Stimulated activated CD4-positive, alpha-beta T cell treated with anti-CD3 and anti-CD28 coated beads, Interleukin-2, amount 100 ng/mL, for 48 hours (primary cell): ENCODE data around the gene STK16.

Experiments
- DNase-seq, 2 donors: peaks; one replicate each; pipeline ENCODE4 v3.0.0-alpha.2; 2020

The STK16 gene

GRCh38 chr2:219290381-219291171 is 45.3 kb downstream of the STK16 start:
- DNase-seq: no peak

GRCh38 chr2:219291394-219291793 is 46.1 kb downstream of the STK16 start:
- DNase-seq: no peak

DNA sequence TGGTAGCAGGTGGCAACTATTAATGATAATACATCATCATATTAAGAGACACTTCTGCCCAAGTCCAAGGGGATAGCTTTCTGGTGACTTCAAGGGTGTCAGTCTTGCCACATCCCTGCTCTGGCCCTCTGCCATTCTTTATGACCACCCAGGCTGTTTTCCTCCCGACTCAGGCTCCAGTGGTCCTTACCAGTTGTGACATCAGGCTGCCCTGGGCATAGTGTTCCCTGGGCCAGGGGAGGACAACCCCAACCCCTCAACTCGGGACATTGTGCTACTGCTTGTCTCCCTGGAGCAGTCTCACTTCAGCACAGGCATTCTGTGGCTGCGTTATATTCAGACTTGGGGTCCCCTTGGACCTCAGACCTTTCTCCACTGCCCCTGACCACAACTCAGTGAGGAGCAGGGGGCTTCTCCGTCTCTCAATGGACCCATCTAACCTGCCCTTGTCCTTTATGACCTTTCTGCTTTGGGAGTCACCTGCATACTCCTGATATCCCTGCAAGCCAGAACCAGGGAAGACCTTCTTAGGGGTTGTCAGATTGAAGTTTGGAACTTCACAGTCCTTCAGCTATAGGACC is 46.7 kb downstream of the STK16 start:
- DNase-seq: no peak

GRCh38 chr2:219292616-219293015 is 47.3 kb downstream of the STK16 start:
- no peak for DNase-seq

- DNase-seq: no peak
Observed at GRCh38 chr2:219293736-219294231, 48.5 kb downstream of the STK16 start.

DNA sequence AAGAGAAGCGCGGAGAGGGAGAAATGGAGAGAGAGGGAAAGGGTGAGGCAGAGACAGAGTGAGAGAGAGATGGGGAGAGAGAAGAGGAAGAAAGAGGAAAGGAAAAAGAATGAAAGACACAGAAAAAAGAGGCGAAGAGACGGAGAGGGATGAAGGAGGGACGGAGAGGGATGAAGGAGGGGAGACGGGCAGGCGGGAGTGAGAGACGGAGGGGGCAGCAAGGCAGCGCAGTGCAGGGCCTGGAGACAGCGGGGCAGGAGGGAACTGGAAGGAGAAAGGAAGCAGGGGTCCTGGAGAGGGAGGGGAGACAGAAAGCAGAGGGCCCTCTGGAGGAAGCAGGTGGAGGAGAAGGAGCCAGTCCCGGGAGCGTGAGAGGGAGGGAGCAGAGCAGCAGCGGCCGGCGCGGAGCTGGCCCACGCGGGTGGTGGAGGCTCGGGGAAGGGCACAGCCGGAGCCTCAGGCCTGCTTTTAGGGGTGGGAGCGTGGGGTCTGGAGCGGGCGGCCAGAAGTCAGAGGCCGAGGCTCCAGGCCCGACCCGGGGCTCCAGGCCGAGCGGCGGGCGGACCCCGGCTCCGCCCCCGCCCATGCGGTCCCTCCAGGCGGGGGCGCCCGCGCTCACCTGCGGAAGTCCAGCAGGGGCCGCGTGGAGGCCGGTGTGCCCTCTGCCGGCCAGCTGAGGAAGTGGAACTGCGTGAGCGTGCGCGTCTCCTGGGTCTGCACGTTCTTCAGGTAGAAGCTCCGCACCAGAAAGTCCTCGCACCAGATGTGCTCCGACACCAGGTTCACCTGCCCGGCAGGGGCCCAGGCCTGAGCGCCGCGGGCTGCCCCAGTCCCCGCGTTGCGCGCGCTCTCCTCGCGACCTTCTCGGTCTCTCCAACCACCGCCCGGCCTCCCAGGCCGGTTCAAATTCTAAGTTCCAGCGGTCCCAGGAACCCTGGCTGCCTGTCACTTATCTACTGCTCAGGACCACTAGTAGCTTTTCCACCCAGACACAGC is 49.4 kb downstream of the STK16 start:
- DNase-seq: peak; percentile 89 to 92

- DNase-seq: no peak
Observed at GRCh38 chr2:219296142-219296541, 50.9 kb downstream of the STK16 start.

DNA sequence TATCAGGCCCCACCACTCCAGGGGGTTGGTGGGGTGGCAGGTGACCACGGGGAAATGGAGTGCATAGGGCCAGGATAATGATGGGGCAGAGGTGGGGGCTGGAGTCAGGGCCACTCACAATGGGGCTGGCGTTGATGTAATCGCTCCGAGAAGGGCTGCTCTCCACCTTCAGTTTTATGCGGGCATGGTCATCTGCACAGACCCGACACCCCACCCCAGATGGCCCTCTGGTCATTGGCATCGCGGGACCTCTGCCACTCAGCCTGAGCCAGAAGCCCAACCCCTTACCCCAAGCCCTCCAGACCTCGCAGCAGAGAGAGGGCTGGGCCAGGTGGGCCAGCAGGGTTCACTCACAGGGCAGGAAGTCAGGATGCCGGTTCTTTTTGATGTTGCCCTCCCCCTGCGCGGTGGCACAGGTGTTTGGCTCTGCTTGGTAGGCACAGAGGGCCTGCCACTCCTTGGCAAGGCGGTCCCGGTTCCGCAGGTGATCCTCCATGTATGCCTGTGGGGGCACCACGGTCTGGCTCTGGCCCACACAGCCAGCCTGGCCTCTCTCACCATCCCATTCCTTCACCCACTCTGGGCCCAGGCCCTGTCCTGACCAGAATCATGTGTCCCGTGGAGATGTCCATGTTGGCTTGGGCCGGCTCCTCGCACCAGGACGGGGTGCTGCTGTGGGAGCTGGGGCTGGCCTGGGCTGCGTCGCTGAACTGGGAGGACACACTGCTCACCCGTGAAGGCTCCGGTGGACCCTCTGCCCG is 51.5 kb downstream of the STK16 start:
- DNase-seq: no peak

- no peak for DNase-seq
Observed at GRCh38 chr2:219297766-219298456, 52.6 kb downstream of the STK16 start.

DNA sequence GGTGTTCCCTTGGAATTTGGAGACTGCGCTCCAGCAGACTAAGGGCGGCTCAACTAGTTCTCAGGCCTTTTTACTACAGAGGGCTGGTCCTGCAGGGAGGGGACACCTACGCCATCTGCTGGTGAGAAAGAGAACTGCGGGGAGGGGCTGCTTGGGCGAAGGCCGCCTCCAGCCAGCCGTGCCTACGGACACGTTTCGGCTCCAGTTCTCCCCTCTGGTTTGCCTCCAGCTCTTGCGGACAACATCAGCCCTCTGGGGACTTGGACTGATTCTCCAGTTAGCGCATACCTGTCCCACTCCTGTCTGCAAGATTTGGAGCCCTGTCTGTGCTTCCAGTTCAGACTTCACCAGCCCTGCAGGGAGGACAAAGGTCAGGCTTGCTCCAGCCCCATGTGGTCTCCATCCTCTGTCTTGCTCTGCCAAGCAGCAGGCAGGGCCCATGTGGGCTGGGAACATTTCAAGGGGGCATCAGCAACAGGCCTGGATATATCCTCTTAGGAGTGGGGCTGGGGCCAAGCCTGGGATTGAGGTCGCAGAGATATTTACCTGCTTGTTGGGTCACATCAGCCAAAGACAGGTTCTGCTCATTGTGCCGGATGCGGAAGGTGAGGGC is 53.6 kb downstream of the STK16 start:
- DNase-seq: peak; percentile 94

DNA sequence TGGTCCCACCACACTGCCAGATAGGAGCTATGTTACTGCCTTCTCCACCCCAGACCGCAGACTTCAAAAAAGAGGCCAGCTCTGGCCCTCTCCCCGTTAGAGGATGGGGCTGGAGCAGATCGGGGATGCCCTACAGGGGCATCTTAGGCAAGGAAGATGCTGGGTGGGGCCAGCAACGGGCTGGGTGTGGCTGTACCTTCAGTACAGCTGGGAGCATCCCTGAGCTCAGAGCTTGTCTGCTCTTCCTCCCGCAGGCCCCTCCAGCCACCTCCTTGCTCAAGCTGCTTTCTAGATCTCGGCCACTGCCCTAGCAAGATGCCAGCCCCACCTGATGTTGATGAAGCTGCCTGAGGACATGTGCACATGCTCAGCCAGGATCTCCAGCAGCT is 54.1 kb downstream of the STK16 start:
- no peak for DNase-seq
